Measurements from ENCODE around the gene AXIN1.

GRCh38 chr16:265002-265529 lies 87.5 kb downstream of the AXIN1 start:
- TF ChIP-seq CTCF (IDR thresholded peaks at IDR 0.05; ENCODE audit: insufficient read depth, low read depth, low read length): no peak
- TF ChIP-seq EZH2 (IDR thresholded peaks at IDR 0.05; ENCODE audit: insufficient read depth, low read length): no peak
